ENCODE measurements around the gene CCDC61. TPM values are rescaled to one million over a fixed set of nuclear protein-coding genes. Genes with fewer than 3 reads are reported as not detected.

CCDC61 gene
- total RNA-seq, 3 donors from 2014 or later (not counting 1 experiment from before 2014, with no cell fraction given) = 10.6 to 16.9 (median 14.6) TPM

- no peak overlapping the region for H3K27ac ChIP-seq (ENCODE audit: low read length)
- H3K4me3 ChIP-seq (ENCODE audit: low read length) = peak overlapping the region; percentile 0
- H3K4me1 Mint-ChIP-seq = peaks cover 12 to 25% of the 10 kb centered on the region in 2 donors
- H3K27ac Mint-ChIP-seq = peak overlapping the region in 1 of 2 donors; percentile 63
- H3K27me3 Mint-ChIP-seq (ENCODE audit: low read depth in 2 of 2) = peaks cover 0 to 9% of the 10 kb centered on the region in 2 donors
- intact Hi-C loops (cut with micrococcal nuclease) = loop anchor here (5.0 to 10.0 kb wide), 2 partner anchors 198 to 240 kb away; partner anchors contain the start of gene RSPH6A
- WGBS (ENCODE audit: insufficient coverage) = 17% methylated on average over 74 of the region's 74 CpGs
- H3K4me1 ChIP-seq (ENCODE audit: control insufficient read depth, insufficient read depth, low read length) = peaks cover 24% of the 10 kb centered on the region
- H3K4me3 Mint-ChIP-seq = peak overlapping the region; percentile 88
- no peaks in the 10 kb centered on the region for H3K36me3 Mint-ChIP-seq
- no peaks in the 10 kb centered on the region for H3K9me3 Mint-ChIP-seq
- no peaks in the 10 kb centered on the region for H3K9me3 ChIP-seq (ENCODE audit: control insufficient read depth, insufficient read depth, low read length)
- DNase-seq (peak; percentile 62 to 79), ATAC-seq (peak; percentile 72 to 78 (median 74))
- TF ChIP-seq CTCF (IDR thresholded peaks at IDR 0.05) = no peak
- H3K36me3 ChIP-seq (ENCODE audit: control insufficient read depth, insufficient read depth, low read length) = no peaks in the 10 kb centered on the region
- H3K27me3 ChIP-seq (ENCODE audit: control insufficient read depth, insufficient read depth, low read length) = peaks cover 5% of the 10 kb centered on the region
Measured at GRCh38 chr19:46014941-46015686, 19.8 kb downstream of the CCDC61 start.

DNA sequence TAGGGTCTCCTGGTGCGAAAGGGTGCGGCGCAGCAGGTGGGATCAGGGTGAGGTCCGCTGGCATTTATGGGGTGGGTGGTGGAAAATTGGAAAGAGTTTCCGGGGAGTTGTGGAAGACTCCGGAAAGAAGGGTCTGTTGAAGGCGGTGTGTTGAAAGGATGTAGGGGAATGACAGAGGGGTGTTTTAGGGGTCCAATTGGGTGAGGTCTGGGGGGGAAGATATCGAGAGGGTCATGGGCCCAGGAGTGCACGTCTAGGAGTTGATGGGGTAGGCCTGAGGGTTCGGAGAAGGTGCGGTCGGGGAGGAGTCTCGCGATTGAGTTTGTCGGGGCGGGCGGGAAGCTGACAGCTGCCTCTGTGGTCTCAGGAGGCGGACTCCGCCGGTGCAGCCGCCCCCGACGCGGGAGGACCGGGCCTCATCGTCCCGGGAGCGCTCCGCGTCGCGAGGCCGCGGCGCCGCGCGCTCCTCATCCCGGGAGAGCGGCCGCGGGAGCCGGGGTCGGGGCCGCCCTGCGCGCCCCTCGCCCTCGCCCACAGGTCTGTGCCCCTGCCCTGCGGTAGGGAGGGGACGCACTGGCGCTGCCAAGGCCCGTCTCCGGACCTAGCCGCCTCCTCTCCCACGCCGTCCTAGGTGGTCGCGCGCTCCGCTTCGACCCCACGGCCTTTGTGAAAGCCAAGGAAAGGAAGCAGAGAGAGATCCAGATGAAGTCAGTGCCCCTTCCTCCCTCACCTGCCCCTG, 20.6 kb downstream of the CCDC61 start:
- H3K9me3 Mint-ChIP-seq = no peaks in the 10 kb centered on the region
- DNase-seq (peak; percentile 40 to 69), ATAC-seq (peak; percentile 36 to 55 (median 52))
- peak overlapping the region; percentile 61 to 74 for H3K27ac Mint-ChIP-seq
- Histone ChIP-seq H3K36me3 (ENCODE audit: control insufficient read depth, insufficient read depth, low read length) (no peaks in the 10 kb centered on the region), H3K27me3 (ENCODE audit: control insufficient read depth, insufficient read depth, low read length) (peaks cover 5% of the 10 kb centered on the region), H3K9me3 (ENCODE audit: control insufficient read depth, insufficient read depth, low read length) (no peaks in the 10 kb centered on the region), H3K4me1 (ENCODE audit: control insufficient read depth, insufficient read depth, low read length) (peaks cover 24% of the 10 kb centered on the region), H3K4me3 (ENCODE audit: low read length) (peak overlapping the region; percentile 89), H3K27ac (ENCODE audit: low read length) (no peak overlapping the region)
- TF ChIP-seq CTCF (IDR thresholded peaks at IDR 0.05) = no peak
- H3K36me3 Mint-ChIP-seq = no peaks in the 10 kb centered on the region
- peaks cover 12 to 24% of the 10 kb centered on the region in 2 donors for H3K4me1 Mint-ChIP-seq
- H3K4me3 Mint-ChIP-seq = peak overlapping the region; percentile 96
- intact Hi-C loops (cut with micrococcal nuclease) = loop anchor here (5.0 to 10.0 kb wide), 2 partner anchors 199 to 241 kb away; partner anchors contain the start of gene RSPH6A
- 4% methylated on average over 63 of the region's 63 CpGs for WGBS (ENCODE audit: insufficient coverage)
- H3K27me3 Mint-ChIP-seq (ENCODE audit: low read depth in 2 of 2) = peaks cover 0 to 9% of the 10 kb centered on the region in 2 donors

- H3K4me3 Mint-ChIP-seq = peak overlapping the region; percentile 96
- intact Hi-C loops (cut with micrococcal nuclease) = loop anchor here (5.0 to 10.0 kb wide), 2 partner anchors 199 to 242 kb away; partner anchors contain the start of gene RSPH6A
- Histone ChIP-seq H3K4me3 (ENCODE audit: low read length) (peak overlapping the region; percentile 89), H3K4me1 (ENCODE audit: control insufficient read depth, insufficient read depth, low read length) (peaks cover 24% of the 10 kb centered on the region), H3K36me3 (ENCODE audit: control insufficient read depth, insufficient read depth, low read length) (no peaks in the 10 kb centered on the region), H3K27ac (ENCODE audit: low read length) (no peak overlapping the region), H3K9me3 (ENCODE audit: control insufficient read depth, insufficient read depth, low read length) (no peaks in the 10 kb centered on the region), H3K27me3 (ENCODE audit: control insufficient read depth, insufficient read depth, low read length) (peaks cover 5% of the 10 kb centered on the region)
- peak; percentile 87 for TF ChIP-seq CTCF (IDR thresholded peaks at IDR 0.05)
- no peaks in the 10 kb centered on the region for H3K9me3 Mint-ChIP-seq
- H3K27ac Mint-ChIP-seq = peak overlapping the region; percentile 61 to 74
- peaks cover 12 to 24% of the 10 kb centered on the region in 2 donors for H3K4me1 Mint-ChIP-seq
- WGBS (ENCODE audit: insufficient coverage) = 1% methylated on average over 48 of the region's 48 CpGs
- DNase-seq = peak; percentile 79 to 93
- peak; percentile 80 to 90 (median 81) for ATAC-seq
- no peaks in the 10 kb centered on the region for H3K36me3 Mint-ChIP-seq
- H3K27me3 Mint-ChIP-seq (ENCODE audit: low read depth in 2 of 2) = peaks cover 0 to 9% of the 10 kb centered on the region in 2 donors
Measured at GRCh38 chr19:46016426-46017094, 21.3 kb downstream of the CCDC61 start.

All from natural killer cell (primary cell).